Liver (tissue), 3 donors: ENCODE data around the gene RAB23.

Experiments used
- EGR1 ChIP-seq, 2 donors: IDR thresholded peaks; 2 replicates each; pipeline ENCODE4 v1.6.1; 2016 to 2018; ENCODE audit warnings: antibody characterized with exemption in 2 of 2, low read depth in 2 of 2
- FOXA1 ChIP-seq: IDR thresholded peaks from 2 replicates; pipeline ENCODE4 v1.6.1; 2016; ENCODE audit warnings: antibody characterized with exemption
- GABPA ChIP-seq, 2 donors: IDR thresholded peaks in 1 of 2; conservative IDR thresholded peaks in 1 of 2; 2 replicates each; pipeline ENCODE4 v1.6.1; 2016; ENCODE audit warnings: antibody characterized with exemption in 2 of 2, mild to moderate bottlenecking in 1 of 2, moderate library complexity in 1 of 2
- HNF4A ChIP-seq, 2 donors: conservative IDR thresholded peaks; 2 replicates each; pipeline ENCODE4 v1.6.1; 2016; ENCODE audit warnings: antibody characterized with exemption in 2 of 2, mild to moderate bottlenecking in 2 of 2
- HNF4G ChIP-seq: IDR thresholded peaks from 2 replicates; pipeline ENCODE4 v1.6.1; 2016; ENCODE audit warnings: antibody characterized with exemption
- NR2F2 ChIP-seq: IDR thresholded peaks from 2 replicates; pipeline ENCODE4 v1.6.1; 2016; ENCODE audit warnings: antibody characterized with exemption
- RAD21 ChIP-seq, 2 donors: IDR thresholded peaks; 2 replicates each; pipeline ENCODE4 v1.6.1; 2016; ENCODE audit warnings: antibody characterized with exemption in 2 of 2, mild to moderate bottlenecking in 2 of 2
- RXRA ChIP-seq, 2 donors: IDR thresholded peaks; 2 replicates each; pipeline ENCODE4 v1.6.1; 2017 to 2018; ENCODE audit warnings: antibody characterized with exemption in 2 of 2, mild to moderate bottlenecking in 1 of 2
- SP1 ChIP-seq: IDR thresholded peaks from 2 replicates; pipeline ENCODE4 v1.6.1; 2018; ENCODE audit warnings: antibody characterized with exemption, mild to moderate bottlenecking
- TAF1 ChIP-seq: conservative IDR thresholded peaks from 2 replicates; pipeline ENCODE4 v1.6.1; 2016; ENCODE audit warnings: antibody characterized with exemption, mild to moderate bottlenecking
- YY1 ChIP-seq: IDR thresholded peaks from 2 replicates; pipeline ENCODE4 v1.6.1; 2016; ENCODE audit warnings: antibody characterized with exemption, mild to moderate bottlenecking
- TF ChIP-seq, protein P1 (sequence below): IDR thresholded peaks from 2 replicates; pipeline ENCODE4 v1.6.1; 2016; ENCODE audit warnings: antibody characterized with exemption, mild to moderate bottlenecking
- TF ChIP-seq, protein P2 (sequence below): fragments of 150-350 bp; IDR thresholded peaks from 2 replicates; pipeline ENCODE4 v1.5.1; 2017; ENCODE audit warnings: improper control_type of control experiment, low read depth, low read length; ENCODE audit not compliant: missing input control
- TF ChIP-seq, protein P3 (sequence below): IDR thresholded peaks from 2 replicates; pipeline ENCODE4 v1.6.1; 2016; ENCODE audit warnings: antibody characterized with exemption
- donor health status: healthy.
- donor health status: healthy.

DNA sequence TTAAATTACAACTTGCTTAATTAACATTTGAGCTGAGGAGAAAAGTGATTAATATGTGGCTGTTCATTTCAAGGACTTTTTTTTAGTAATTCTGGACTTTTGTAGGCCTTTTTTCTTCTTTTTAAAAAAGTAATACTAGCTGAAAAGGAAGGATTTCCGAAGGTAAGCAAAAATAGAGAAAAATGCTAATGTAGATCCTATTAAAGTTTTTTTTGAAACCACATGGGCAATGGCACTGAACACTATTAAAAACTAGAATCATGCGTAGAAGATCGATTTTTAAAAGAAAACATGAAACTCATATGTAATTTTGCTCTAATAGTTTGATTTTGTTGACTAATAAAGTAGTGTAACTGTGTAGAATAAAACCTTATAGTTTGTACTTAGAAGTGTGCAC is 47.6 kb downstream of the RAB23 start:
- TF ChIP-seq, protein P1, sequence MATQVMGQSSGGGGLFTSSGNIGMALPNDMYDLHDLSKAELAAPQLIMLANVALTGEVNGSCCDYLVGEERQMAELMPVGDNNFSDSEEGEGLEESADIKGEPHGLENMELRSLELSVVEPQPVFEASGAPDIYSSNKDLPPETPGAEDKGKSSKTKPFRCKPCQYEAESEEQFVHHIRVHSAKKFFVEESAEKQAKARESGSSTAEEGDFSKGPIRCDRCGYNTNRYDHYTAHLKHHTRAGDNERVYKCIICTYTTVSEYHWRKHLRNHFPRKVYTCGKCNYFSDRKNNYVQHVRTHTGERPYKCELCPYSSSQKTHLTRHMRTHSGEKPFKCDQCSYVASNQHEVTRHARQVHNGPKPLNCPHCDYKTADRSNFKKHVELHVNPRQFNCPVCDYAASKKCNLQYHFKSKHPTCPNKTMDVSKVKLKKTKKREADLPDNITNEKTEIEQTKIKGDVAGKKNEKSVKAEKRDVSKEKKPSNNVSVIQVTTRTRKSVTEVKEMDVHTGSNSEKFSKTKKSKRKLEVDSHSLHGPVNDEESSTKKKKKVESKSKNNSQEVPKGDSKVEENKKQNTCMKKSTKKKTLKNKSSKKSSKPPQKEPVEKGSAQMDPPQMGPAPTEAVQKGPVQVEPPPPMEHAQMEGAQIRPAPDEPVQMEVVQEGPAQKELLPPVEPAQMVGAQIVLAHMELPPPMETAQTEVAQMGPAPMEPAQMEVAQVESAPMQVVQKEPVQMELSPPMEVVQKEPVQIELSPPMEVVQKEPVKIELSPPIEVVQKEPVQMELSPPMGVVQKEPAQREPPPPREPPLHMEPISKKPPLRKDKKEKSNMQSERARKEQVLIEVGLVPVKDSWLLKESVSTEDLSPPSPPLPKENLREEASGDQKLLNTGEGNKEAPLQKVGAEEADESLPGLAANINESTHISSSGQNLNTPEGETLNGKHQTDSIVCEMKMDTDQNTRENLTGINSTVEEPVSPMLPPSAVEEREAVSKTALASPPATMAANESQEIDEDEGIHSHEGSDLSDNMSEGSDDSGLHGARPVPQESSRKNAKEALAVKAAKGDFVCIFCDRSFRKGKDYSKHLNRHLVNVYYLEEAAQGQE: no peak
- TF ChIP-seq, protein P2, sequence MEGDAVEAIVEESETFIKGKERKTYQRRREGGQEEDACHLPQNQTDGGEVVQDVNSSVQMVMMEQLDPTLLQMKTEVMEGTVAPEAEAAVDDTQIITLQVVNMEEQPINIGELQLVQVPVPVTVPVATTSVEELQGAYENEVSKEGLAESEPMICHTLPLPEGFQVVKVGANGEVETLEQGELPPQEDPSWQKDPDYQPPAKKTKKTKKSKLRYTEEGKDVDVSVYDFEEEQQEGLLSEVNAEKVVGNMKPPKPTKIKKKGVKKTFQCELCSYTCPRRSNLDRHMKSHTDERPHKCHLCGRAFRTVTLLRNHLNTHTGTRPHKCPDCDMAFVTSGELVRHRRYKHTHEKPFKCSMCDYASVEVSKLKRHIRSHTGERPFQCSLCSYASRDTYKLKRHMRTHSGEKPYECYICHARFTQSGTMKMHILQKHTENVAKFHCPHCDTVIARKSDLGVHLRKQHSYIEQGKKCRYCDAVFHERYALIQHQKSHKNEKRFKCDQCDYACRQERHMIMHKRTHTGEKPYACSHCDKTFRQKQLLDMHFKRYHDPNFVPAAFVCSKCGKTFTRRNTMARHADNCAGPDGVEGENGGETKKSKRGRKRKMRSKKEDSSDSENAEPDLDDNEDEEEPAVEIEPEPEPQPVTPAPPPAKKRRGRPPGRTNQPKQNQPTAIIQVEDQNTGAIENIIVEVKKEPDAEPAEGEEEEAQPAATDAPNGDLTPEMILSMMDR: no peak
- no peak for TF ChIP-seq HNF4A (conservative IDR thresholded peaks at IDR 0.05)
- no peak for TF ChIP-seq SP1
- TF ChIP-seq YY1: no peak
- no peak for TF ChIP-seq NR2F2
- no peak for TF ChIP-seq TAF1
- no peak for TF ChIP-seq HNF4G
- TF ChIP-seq, protein P3, sequence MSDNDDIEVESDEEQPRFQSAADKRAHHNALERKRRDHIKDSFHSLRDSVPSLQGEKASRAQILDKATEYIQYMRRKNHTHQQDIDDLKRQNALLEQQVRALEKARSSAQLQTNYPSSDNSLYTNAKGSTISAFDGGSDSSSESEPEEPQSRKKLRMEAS: no peak
- TF ChIP-seq GABPA (IDR thresholded peaks at IDR 0.05 in 1 of 2, conservative IDR thresholded peaks at IDR 0.05 in 1 of 2): no peak
- no peak for TF ChIP-seq RXRA (IDR thresholded peaks at IDR 0.05)
- TF ChIP-seq RAD21 (IDR thresholded peaks at IDR 0.05): no peak
- no peak for TF ChIP-seq EGR1 (IDR thresholded peaks at IDR 0.05; ENCODE audit: low read depth in 2 of 2)
- TF ChIP-seq FOXA1: no peak
